Esophagus (tissue), 2 donors: Measurements from ENCODE around the gene LAP3. TPM values are rescaled to one million over a fixed set of nuclear protein-coding genes. Genes with fewer than 3 reads are reported as not detected.

ENCODE experiments used
- H3K27ac ChIP-seq, 2 donors: one replicate each; pipeline ENCODE4 v1.5.1; 2013; ENCODE audit warnings: low read depth in 2 of 2, mild to moderate bottlenecking in 2 of 2, inconsistent platforms in 1 of 2, low read length in 1 of 2, moderate library complexity in 1 of 2
- H3K27me3 ChIP-seq, 2 donors: one replicate each; pipeline ENCODE4 v1.6.1; 2013; ENCODE audit warnings: low read length in 2 of 2, control low read depth in 1 of 2, mild to moderate bottlenecking in 1 of 2; ENCODE audit not compliant: insufficient read depth in 2 of 2, control insufficient read depth in 1 of 2
- H3K36me3 ChIP-seq, 2 donors: one replicate each; pipeline ENCODE4 v1.6.1; 2013; ENCODE audit warnings: low read length in 1 of 2; ENCODE audit not compliant: control insufficient read depth in 2 of 2, insufficient read depth in 2 of 2
- H3K4me1 ChIP-seq, 2 donors: one replicate each; pipeline ENCODE4 v1.6.1; 2013; ENCODE audit warnings: low read length in 1 of 2; ENCODE audit not compliant: control insufficient read depth in 2 of 2, insufficient read depth in 2 of 2
- H3K4me3 ChIP-seq, 2 donors: one replicate each; pipeline ENCODE4 v1.5.1; 2013; ENCODE audit warnings: low read length in 2 of 2, mild to moderate bottlenecking in 2 of 2, low read depth in 1 of 2, moderate library complexity in 1 of 2
- H3K9me3 ChIP-seq, 2 donors: one replicate each; pipeline ENCODE4 v1.6.1; 2013; ENCODE audit warnings: mild to moderate bottlenecking in 2 of 2, low read depth in 1 of 2, low read length in 1 of 2, moderate library complexity in 1 of 2; ENCODE audit not compliant: control insufficient read depth in 2 of 2, insufficient read depth in 1 of 2
- WGBS, 2 donors: extraction: QIAGEN DNeasy Blood & Tissue Kit; methylation state at CpG; one replicate each; pipeline ENCODE4 v1.1.7; 2013; 5-methylcytosine and 5-hydroxymethylcytosine counted together
- polyA plus RNA-seq, 2 donors: library from polyadenylated mRNA; stranded (reverse); fragments of 200-250 nt; gene quantifications; one replicate each; pipeline ENCODE4 v1.2.3, GENCODE V29; 2013
- donor health status: healthy with polysubstance abuse.
- donor health status: Bipolar disorder and iron deficiency.

LAP3 gene
- polyA plus RNA-seq, 2 donors = 8.2 to 29.8 TPM

- WGBS, 2 donors = 92 to 95% methylated on average over 9 of the region's 9 CpGs
- no peaks in the 10 kb centered on the region for H3K27me3 ChIP-seq
- H3K4me1 ChIP-seq = no peaks in the 10 kb centered on the region
- H3K27ac ChIP-seq = no peak overlapping the region
- H3K9me3 ChIP-seq = no peaks in the 10 kb centered on the region
- peaks cover 2 to 5% of the 10 kb centered on the region in 2 donors for H3K36me3 ChIP-seq
- no peak overlapping the region for H3K4me3 ChIP-seq
Measured at GRCh38 chr4:17633600-17633999, 56.6 kb downstream of the LAP3 start.

DNA sequence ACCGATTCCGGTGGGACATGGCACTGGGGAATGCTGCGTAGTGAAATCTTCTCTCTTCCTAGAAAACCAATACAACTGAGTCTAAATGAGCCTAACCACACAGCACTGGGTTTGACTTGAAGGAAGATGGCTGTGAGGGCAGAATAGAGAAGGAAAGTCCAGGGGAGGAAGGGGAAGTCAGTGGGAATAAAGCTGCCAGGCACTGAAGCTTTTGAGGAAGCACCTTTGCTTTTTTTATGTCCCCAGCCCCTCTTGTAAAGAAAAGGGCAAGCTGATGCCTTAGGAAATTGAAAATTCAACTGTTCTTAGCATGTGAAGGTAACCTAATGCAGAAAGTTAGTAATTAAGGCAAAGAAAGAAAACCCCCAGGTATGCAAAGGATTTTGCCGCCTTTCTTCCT, 58.1 kb downstream of the LAP3 start:
- Histone ChIP-seq H3K4me1 (no peaks in the 10 kb centered on the region), H3K9me3 (no peaks in the 10 kb centered on the region), H3K27me3 (no peaks in the 10 kb centered on the region), H3K4me3 (no peak overlapping the region), H3K27ac (no peak overlapping the region), H3K36me3 (peaks cover 0 to 5% of the 10 kb centered on the region in 2 donors)
- WGBS, 2 donors = 97 to 99% methylated on average over 4 of the region's 4 CpGs

DNA sequence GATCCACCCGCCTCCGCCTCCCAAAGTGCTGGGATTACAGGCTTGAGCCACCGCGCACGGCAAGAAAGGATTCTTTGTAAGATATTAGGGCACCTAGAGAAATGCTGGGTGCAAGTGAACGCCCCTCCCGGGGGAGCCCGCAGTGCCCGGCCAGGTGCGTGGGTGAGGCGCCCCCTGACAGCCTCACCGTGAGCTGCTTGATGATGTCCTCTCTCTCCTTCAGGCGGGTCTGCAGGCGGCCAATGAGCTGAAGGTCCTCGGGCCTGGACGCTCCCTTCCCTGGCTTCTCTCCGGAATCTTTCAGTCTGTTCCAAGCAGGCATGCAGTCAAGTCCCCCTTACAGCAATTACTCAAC, 59.3 kb downstream of the LAP3 start:
- WGBS, 2 donors = 88 to 89% methylated on average over 17 of the region's 17 CpGs
- no peak overlapping the region for H3K27ac ChIP-seq
- H3K27me3 ChIP-seq = no peaks in the 10 kb centered on the region
- H3K9me3 ChIP-seq = no peaks in the 10 kb centered on the region
- H3K4me1 ChIP-seq = no peaks in the 10 kb centered on the region
- no peak overlapping the region for H3K4me3 ChIP-seq
- peaks cover 0 to 5% of the 10 kb centered on the region in 2 donors for H3K36me3 ChIP-seq

- H3K27ac ChIP-seq = no peak overlapping the region
- peaks cover 0 to under 1% of the 10 kb centered on the region in 2 donors for H3K9me3 ChIP-seq
- H3K4me1 ChIP-seq = no peaks in the 10 kb centered on the region
- H3K4me3 ChIP-seq = no peak overlapping the region
- H3K36me3 ChIP-seq = peaks cover 0 to 5% of the 10 kb centered on the region in 2 donors
- no peaks in the 10 kb centered on the region for H3K27me3 ChIP-seq
- 58 to 59% methylated on average over 32 of the region's 32 CpGs for WGBS, 2 donors
Measured at GRCh38 chr4:17636696-17637622, 60.0 kb downstream of the LAP3 start.

- Histone ChIP-seq H3K9me3 (peaks cover 0 to 6% of the 10 kb centered on the region in 2 donors), H3K4me3 (no peak overlapping the region), H3K27ac (no peak overlapping the region), H3K4me1 (no peaks in the 10 kb centered on the region), H3K36me3 (peaks cover 0 to 5% of the 10 kb centered on the region in 2 donors), H3K27me3 (peaks cover 0 to 3% of the 10 kb centered on the region in 2 donors)
- 76 to 87% methylated on average over 6 to 7 of the region's 7 CpGs for WGBS, 2 donors
Measured at GRCh38 chr4:17639136-17639535, 62.1 kb downstream of the LAP3 start.

DNA sequence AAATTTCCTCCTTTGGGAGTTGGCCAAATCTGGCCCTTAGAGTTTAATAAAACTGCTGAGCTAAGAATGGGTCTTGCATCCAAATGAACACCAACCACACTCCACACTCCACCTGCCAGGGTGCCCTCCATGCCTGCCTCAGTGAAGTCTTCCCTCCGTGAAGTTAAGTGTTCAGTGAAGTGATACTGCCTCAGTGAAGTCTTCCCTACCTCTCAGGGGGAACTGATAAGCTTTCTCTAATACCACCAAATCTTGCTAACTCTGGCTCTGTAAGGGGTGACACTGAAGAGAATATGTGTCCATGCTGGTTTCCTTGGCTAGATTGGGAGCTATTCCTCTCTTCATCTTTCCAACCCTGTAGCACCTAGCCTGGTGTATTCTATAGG, 65.4 kb downstream of the LAP3 start:
- Histone ChIP-seq H3K4me1 (no peaks in the 10 kb centered on the region), H3K27me3 (peaks cover 0 to 3% of the 10 kb centered on the region in 2 donors), H3K36me3 (no peaks in the 10 kb centered on the region), H3K4me3 (no peak overlapping the region), H3K9me3 (peaks cover 0 to 8% of the 10 kb centered on the region in 2 donors), H3K27ac (no peak overlapping the region)
- 84 to 89% methylated on average over 1 of the region's 1 CpG for WGBS, 2 donors

- Histone ChIP-seq H3K27me3 (peaks cover 0 to 3% of the 10 kb centered on the region in 2 donors), H3K4me3 (no peak overlapping the region), H3K36me3 (no peaks in the 10 kb centered on the region), H3K4me1 (no peaks in the 10 kb centered on the region), H3K27ac (no peak overlapping the region), H3K9me3 (peaks cover 0 to 8% of the 10 kb centered on the region in 2 donors)
- 77% methylated on average over 3 of the region's 3 CpGs for WGBS, 2 donors
Measured at GRCh38 chr4:17646693-17647092, 69.7 kb downstream of the LAP3 start.

GRCh38 chr4:17647176-17647806, 70.3 kb downstream of the LAP3 start:
- Histone ChIP-seq H3K27ac (no peak overlapping the region), H3K4me1 (no peaks in the 10 kb centered on the region), H3K9me3 (peaks cover 0 to 6% of the 10 kb centered on the region in 2 donors), H3K4me3 (no peak overlapping the region), H3K36me3 (no peaks in the 10 kb centered on the region), H3K27me3 (peaks cover 0 to 3% of the 10 kb centered on the region in 2 donors)
- WGBS, 2 donors = 84 to 87% methylated on average over 9 of the region's 9 CpGs

GRCh38 chr4:17647927-17648326, 70.9 kb downstream of the LAP3 start:
- 81 to 84% methylated on average over 5 of the region's 5 CpGs for WGBS, 2 donors

More at GRCh38 chr4:17647927-17648326, 70.9 kb downstream of the LAP3 start:
- H3K27ac ChIP-seq = no peak overlapping the region
- no peaks in the 10 kb centered on the region for H3K27me3 ChIP-seq
- no peak overlapping the region for H3K4me3 ChIP-seq
- H3K36me3 ChIP-seq = no peaks in the 10 kb centered on the region
- H3K9me3 ChIP-seq = peaks cover 0 to 6% of the 10 kb centered on the region in 2 donors
- H3K4me1 ChIP-seq = no peaks in the 10 kb centered on the region
